HCT116 (cell line): ENCODE data around the gene KIF18B. TPM values are rescaled to one million over a fixed set of nuclear protein-coding genes. Genes with fewer than 3 reads are reported as not detected.

Experiments
- ATAC-seq: fragments of 200-7000 bp; cut with Tn5 transposase; 2 replicates; pipeline ENCODE4 v1.9.1; 2020; ENCODE audit warnings: mild to moderate bottlenecking, moderate library complexity
- BruUV-seq: library from RNA; stranded (reverse); fragments of 400-500 nt; replicated peaks from 2 replicates; lab custom pipeline; 2021; lab: Mats Ljungman, UMichigan
- CTCF ChIA-PET: fragments of 300-600 bp; sonication (Branson Sonifier 250); formaldehyde crosslinking; loops from one replicate; lab custom pipeline; 2021; ENCODE audit warnings: antibody characterized with exemption; lab: Charles Lee
- POLR2A ChIA-PET: fragments of 300-600, 350-600 bp; sonication (Branson Sonifier 250); formaldehyde crosslinking; loops from one replicate; lab custom pipeline; 2021; ENCODE audit warnings: antibody characterized with exemption; lab: Charles Lee
- RAD21 ChIA-PET, 2 experiments: fragments of 300-600 bp; sonication (Branson Sonifier 250); formaldehyde crosslinking; loops; one replicate each; lab custom pipeline; 2023; ENCODE audit warnings: low total read pairs in 2 of 2; ENCODE audit not compliant: uncharacterized antibody in 2 of 2, unreplicated experiment in 2 of 2, low non-redundant PET in 1 of 2; lab: Charles Lee
- DNase-seq: peaks from one replicate; pipeline ENCODE4 v3.0.0-alpha.2; 2010; ENCODE audit warnings: low read depth, low spot score
- H2AFZ ChIP-seq: fragments of 200-600 bp; shearing (Covaris generic), sonication (generic); 2 replicates; pipeline ENCODE4 v1.6.1; 2017; ENCODE audit warnings: low read depth, mixed run types, mixed read lengths, antibody characterized with exemption, low read length; ENCODE audit not compliant: poor library complexity, severe bottlenecking
- H3K27ac ChIP-seq: 2 replicates; pipeline ENCODE4 v1.5.1; 2012; ENCODE audit warnings: low read depth, low read length
- H3K27me3 ChIP-seq: fragments of 200-600 bp; sonication (generic); 2 replicates; pipeline ENCODE4 v1.6.1; 2016; ENCODE audit warnings: mixed run types, low read length, mixed read lengths; ENCODE audit not compliant: insufficient read depth
- H3K36me3 ChIP-seq, 2 experiments: fragments of 200-500 bp in 1 of 2; fragments of 200-600 bp in 1 of 2; sonication (Bioruptor generic) in 1 of 2; sonication (generic) in 1 of 2; 2 replicates each; pipeline versions ENCODE4 v1.5.1 to v1.6.1; 2014 to 2016; ENCODE audit warnings: low read length in 2 of 2, inconsistent platforms in 1 of 2, mixed read lengths in 1 of 2, mixed run types in 1 of 2; ENCODE audit not compliant: insufficient read depth in 2 of 2, control insufficient read depth in 1 of 2
- H3K4me1 ChIP-seq, 2 experiments: fragments of 200-600 bp in 1 of 2; sonication (generic) in 1 of 2; 2 replicates each; pipeline versions ENCODE4 v1.5.1 to v1.6.1; 2012 to 2017; ENCODE audit warnings: low read length in 2 of 2, inconsistent platforms in 1 of 2, mild to moderate bottlenecking in 1 of 2, mixed read lengths in 1 of 2, mixed run types in 1 of 2, moderate library complexity in 1 of 2; ENCODE audit not compliant: insufficient read depth in 2 of 2, control insufficient read depth in 1 of 2
- H3K4me2 ChIP-seq: fragments of 200-600 bp; sonication (generic); 2 replicates; pipeline ENCODE4 v1.6.1; 2017; ENCODE audit warnings: mixed run types, low read length, mixed read lengths
- H3K4me3 ChIP-seq, 2 experiments: fragments of 200-600 bp in 1 of 2; sonication (generic) in 1 of 2; replicated peaks in 1 of 2; 2 replicates each; pipeline ENCODE4 v1.5.1; 2011 to 2016; ENCODE audit warnings: low read length in 2 of 2, control low read depth in 1 of 2, low read depth in 1 of 2, mild to moderate bottlenecking in 1 of 2, mixed read lengths in 1 of 2, mixed run types in 1 of 2
- H3K79me2 ChIP-seq: fragments of 200-600 bp; sonication (generic); 2 replicates; pipeline ENCODE4 v1.6.1; 2017; ENCODE audit warnings: mild to moderate bottlenecking, mixed run types, low read length, moderate library complexity, mixed read lengths; ENCODE audit not compliant: insufficient read depth
- H3K9ac ChIP-seq: fragments of 200-600 bp; sonication (generic); 2 replicates; pipeline ENCODE4 v1.6.1; 2016; ENCODE audit warnings: low read length, mixed read lengths
- H3K9me2 ChIP-seq: fragments of 200-600 bp; sonication (generic), shearing (Covaris generic); 2 replicates; pipeline ENCODE4 v1.6.1; 2017; ENCODE audit warnings: mixed run types, mild to moderate bottlenecking, moderate library complexity; ENCODE audit not compliant: insufficient read depth
- H3K9me3 ChIP-seq, 2 experiments: fragments of 200-500 bp in 1 of 2; fragments of 200-600 bp in 1 of 2; sonication (Bioruptor generic) in 1 of 2; sonication (generic) in 1 of 2; 2 replicates each; pipeline ENCODE4 v1.6.1; 2014 to 2017; ENCODE audit warnings: low read length in 2 of 2, mixed read lengths in 2 of 2, inconsistent platforms in 1 of 2, low read depth in 1 of 2, mild to moderate bottlenecking in 1 of 2, mixed run types in 1 of 2, moderate library complexity in 1 of 2; ENCODE audit not compliant: control insufficient read depth in 1 of 2, insufficient read depth in 1 of 2
- H4K20me1 ChIP-seq: fragments of 200-600 bp; sonication (generic), shearing (Covaris generic); 2 replicates; pipeline ENCODE4 v1.6.1; 2017; ENCODE audit warnings: mixed run types, mild to moderate bottlenecking, moderate library complexity; ENCODE audit not compliant: insufficient read depth
- CBX3 ChIP-seq: IDR thresholded peaks from 2 replicates; pipeline ENCODE4 v1.6.1; 2012; ENCODE audit warnings: low read depth
- EZH2phosphoT487 ChIP-seq: fragments of 200-600 bp; IDR thresholded peaks from 2 replicates; pipeline ENCODE4 v1.6.1; 2018; ENCODE audit warnings: antibody characterized with exemption, borderline replicate concordance
- JUND ChIP-seq: IDR thresholded peaks from 2 replicates; pipeline ENCODE4 v1.6.1; 2012
- POLR2AphosphoS5 ChIP-seq: IDR thresholded peaks from 2 replicates; pipeline ENCODE4 v1.6.1; 2011; ENCODE audit warnings: mild to moderate bottlenecking, low read depth, low read length, moderate library complexity
- SP1 ChIP-seq: IDR thresholded peaks from 2 replicates; pipeline ENCODE4 v1.6.1; 2012; ENCODE audit warnings: low read depth
- SRF ChIP-seq: IDR thresholded peaks from 2 replicates; pipeline ENCODE4 v1.6.1; 2012; ENCODE audit warnings: low read depth
- ZBTB33 ChIP-seq: IDR thresholded peaks from 2 replicates; pipeline ENCODE4 v1.6.1; 2011; ENCODE audit warnings: mild to moderate bottlenecking, low read length, moderate library complexity; ENCODE audit not compliant: insufficient replicate concordance; ENCODE audit errors: extremely low read depth
- ZNF274 ChIP-seq: fragments of 200-500 bp; sonication (Bioruptor generic); IDR thresholded peaks from 2 replicates; pipeline ENCODE4 v1.6.1; 2014; ENCODE audit warnings: mild to moderate bottlenecking, low read depth, low read length, inconsistent platforms
- intact Hi-C: fragments of 100-400 bp; cut with micrococcal nuclease; formaldehyde crosslinking; loops from 2 replicates; pipeline ENCODE4 v1.10.0; 2022
- total RNA-seq: library from RNA; stranded (reverse); gene quantifications from one replicate; pipeline ENCODE4 v1.2.1, GENCODE V29; 2021; ENCODE audit not compliant: unreplicated experiment
- TF ChIP-seq, protein P1 (sequence below), 3 experiments: fragments of 200-600 bp in 1 of 3; sonication (generic) in 1 of 3; IDR thresholded peaks in 2 of 3; conservative IDR thresholded peaks in 1 of 3; 2 replicates each; pipeline ENCODE4 v1.5.1; 2012 to 2017; ENCODE audit warnings: low read depth in 2 of 3, low read length in 2 of 3, antibody characterized with exemption in 1 of 3, borderline replicate concordance in 1 of 3, control low read depth in 1 of 3, mild to moderate bottlenecking in 1 of 3, mixed read lengths in 1 of 3, mixed run types in 1 of 3, moderate library complexity in 1 of 3; ENCODE audit not compliant: insufficient read depth in 1 of 3

Gene KIF18B
- total RNA-seq, 1 experiment from 2014 or later, result 76.4 TPM

DNA sequence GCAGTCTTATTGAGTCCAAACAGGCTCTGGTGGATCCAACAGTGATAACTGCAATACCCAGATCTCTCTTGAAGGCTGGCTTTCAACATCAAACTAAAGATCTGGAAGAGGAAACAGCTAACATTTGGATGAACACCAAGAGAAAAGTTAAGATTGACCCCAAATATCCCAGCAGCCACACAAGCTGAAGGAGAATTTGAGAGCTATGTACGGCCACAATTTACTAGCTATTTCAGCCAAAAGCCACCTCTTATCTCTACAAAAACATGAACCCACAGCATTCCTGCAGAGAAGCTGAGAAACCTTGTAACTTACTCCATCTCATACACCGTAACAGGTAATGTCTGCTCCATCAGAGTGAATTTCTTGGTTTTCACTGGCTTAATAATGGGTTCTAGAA lies 62.6 kb downstream of the KIF18B start (continued):
- no peak for TF ChIP-seq ZBTB33

GRCh38 chr17:44881145-44881544 lies 66.4 kb downstream of the KIF18B start:
- POLR2A ChIA-PET, result no interaction called here
- Histone ChIP-seq H3K4me3 (no peak overlapping the region), H2AFZ (no peak overlapping the region), H3K79me2 (peaks cover 17% of the 10 kb centered on the region)
- no peak for TF ChIP-seq CBX3
- TF ChIP-seq ZNF274, result no peak
- no peak for TF ChIP-seq ZBTB33
- no peak for TF ChIP-seq POLR2AphosphoS5
- TF ChIP-seq JUND, result no peak
- TF ChIP-seq SP1, result no peak
- no peak for TF ChIP-seq EZH2phosphoT487
- TF ChIP-seq SRF, result no peak
- TF ChIP-seq, protein P1, sequence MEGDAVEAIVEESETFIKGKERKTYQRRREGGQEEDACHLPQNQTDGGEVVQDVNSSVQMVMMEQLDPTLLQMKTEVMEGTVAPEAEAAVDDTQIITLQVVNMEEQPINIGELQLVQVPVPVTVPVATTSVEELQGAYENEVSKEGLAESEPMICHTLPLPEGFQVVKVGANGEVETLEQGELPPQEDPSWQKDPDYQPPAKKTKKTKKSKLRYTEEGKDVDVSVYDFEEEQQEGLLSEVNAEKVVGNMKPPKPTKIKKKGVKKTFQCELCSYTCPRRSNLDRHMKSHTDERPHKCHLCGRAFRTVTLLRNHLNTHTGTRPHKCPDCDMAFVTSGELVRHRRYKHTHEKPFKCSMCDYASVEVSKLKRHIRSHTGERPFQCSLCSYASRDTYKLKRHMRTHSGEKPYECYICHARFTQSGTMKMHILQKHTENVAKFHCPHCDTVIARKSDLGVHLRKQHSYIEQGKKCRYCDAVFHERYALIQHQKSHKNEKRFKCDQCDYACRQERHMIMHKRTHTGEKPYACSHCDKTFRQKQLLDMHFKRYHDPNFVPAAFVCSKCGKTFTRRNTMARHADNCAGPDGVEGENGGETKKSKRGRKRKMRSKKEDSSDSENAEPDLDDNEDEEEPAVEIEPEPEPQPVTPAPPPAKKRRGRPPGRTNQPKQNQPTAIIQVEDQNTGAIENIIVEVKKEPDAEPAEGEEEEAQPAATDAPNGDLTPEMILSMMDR (IDR thresholded peaks at IDR 0.05 in 2 of 3, conservative IDR thresholded peaks at IDR 0.05 in 1 of 3; ENCODE audit: borderline replicate concordance in 1 of 3, insufficient read depth in 1 of 3, low read depth in 2 of 3, low read length in 2 of 3), result no peak
- TF ChIP-seq, all 23 proteins: peak for 0
- H3K9ac ChIP-seq, result no peak overlapping the region
- H3K9me3 ChIP-seq, result no peaks in the 10 kb centered on the region
- CTCF ChIA-PET, result interaction anchor here (0.9 to 1.3 kb wide), 2 partner anchors 102 to 106 kb away, joined by 5 read pairs; no protein-coding TSS in a partner anchor
- no peaks in the 10 kb centered on the region for H3K27me3 ChIP-seq
- no TSS peak for BruUV-seq
- no peaks in the 10 kb centered on the region for H3K4me1 ChIP-seq
- H3K27ac ChIP-seq, result no peak overlapping the region
- RAD21 ChIA-PET, result no interaction called here
- intact Hi-C loops, result no loop called here
- H4K20me1 ChIP-seq, result no peaks in the 10 kb centered on the region
- DNase-seq, result no peak
- no peak for ATAC-seq
- H3K4me2 ChIP-seq, result no peak overlapping the region
- no peaks in the 10 kb centered on the region for H3K9me2 ChIP-seq
- H3K36me3 ChIP-seq, result peaks cover 59 to 67% of the 10 kb centered on the region in 2 experiments
